ENCODE data around the gene SIGLEC11. TPM values are rescaled to one million over a fixed set of nuclear protein-coding genes. Genes with fewer than 3 reads are reported as not detected.
"Not testable (repeated sequence)": the region's sequence is repeated elsewhere in the genome, so short reads cannot be mapped to it uniquely, and the experiment has no call there.

The SIGLEC11 gene
- polyA plus RNA-seq (2013, experiment 1 of 2), result not detected
- polyA plus RNA-seq (2013, experiment 2 of 2), result not detected

DNA sequence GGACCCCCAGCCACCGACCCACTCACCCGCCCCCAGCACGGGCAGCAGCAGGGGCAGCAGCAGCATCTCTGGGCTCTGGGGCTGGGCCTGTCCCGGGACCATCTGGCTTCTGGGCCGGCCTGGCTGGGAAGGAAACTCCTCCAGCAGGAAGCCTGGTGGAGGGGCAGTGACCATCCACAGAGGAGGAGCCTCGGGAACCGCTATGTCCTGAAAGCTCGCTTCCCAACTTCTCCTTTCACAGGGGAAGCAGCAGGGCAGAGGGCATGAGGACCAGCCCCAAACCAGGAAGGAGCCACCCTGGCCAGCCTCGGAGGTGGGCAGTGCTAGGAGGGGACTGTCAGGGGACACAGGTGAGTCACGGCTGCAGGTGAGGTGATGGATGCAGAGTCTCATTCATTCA lies at the start of gene SIGLEC11:
Gene SIGLEC11, minus strand, starts transcription at position 193 of the 400 bp plus-strand sequence. Its CDS starts 91 bp downstream, at position 102.
- not testable (repeated sequence) for H3K9ac ChIP-seq (ENCODE audit: low read depth, low read length); H3K27ac ChIP-seq (ENCODE audit: low read depth, low read length); H3K9me3 ChIP-seq (ENCODE audit: insufficient read depth, low read depth, low read length); H3K4me1 ChIP-seq (ENCODE audit: insufficient read depth, low read length); H3K27me3 ChIP-seq (ENCODE audit: insufficient read depth, low read length); H3K36me3 ChIP-seq (ENCODE audit: insufficient read depth, low read length); H3K4me3 ChIP-seq (ENCODE audit: low read length)
- 83% methylated on average over 5 of the region's 10 CpGs for WGBS

GRCh38 chr19:50008532-50008931 lies 47.6 kb upstream of the SIGLEC11 start:
- Histone ChIP-seq H3K9me3 (ENCODE audit: insufficient read depth, low read depth, low read length) (no peaks in the 10 kb centered on the region), H3K4me1 (ENCODE audit: insufficient read depth, low read length) (no peaks in the 10 kb centered on the region), H3K4me3 (ENCODE audit: low read length) (no peak overlapping the region), H3K9ac (ENCODE audit: low read depth, low read length) (no peak overlapping the region), H3K27ac (ENCODE audit: low read depth, low read length) (no peak overlapping the region), H3K27me3 (ENCODE audit: insufficient read depth, low read length) (no peaks in the 10 kb centered on the region), H3K36me3 (ENCODE audit: insufficient read depth, low read length) (peaks cover 39% of the 10 kb centered on the region)
- WGBS, result 64% methylated on average over 10 of the region's 10 CpGs

DNA sequence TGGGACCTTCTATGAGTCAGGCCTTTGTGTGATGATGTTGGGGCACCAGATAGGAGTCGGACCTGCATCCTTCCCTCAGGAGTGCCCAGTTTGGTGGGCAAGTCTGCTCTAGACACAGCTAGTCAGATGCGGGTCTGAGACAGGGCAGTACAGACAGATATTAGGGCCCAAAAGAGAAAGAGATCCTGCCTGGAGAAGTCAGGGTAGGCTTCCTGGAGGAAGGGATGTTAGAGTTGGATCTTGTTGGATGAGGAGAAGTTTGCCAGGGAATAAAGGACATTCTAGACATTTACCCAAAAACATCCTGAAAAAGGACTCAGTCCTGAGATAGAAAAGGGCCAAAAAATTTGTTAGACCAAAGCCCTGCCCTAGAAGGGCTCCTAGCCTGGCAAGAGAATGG lies 47.0 kb upstream of the SIGLEC11 start:
- H3K27ac ChIP-seq (ENCODE audit: low read depth, low read length), result no peak overlapping the region
- H3K36me3 ChIP-seq (ENCODE audit: insufficient read depth, low read length), result peaks cover 39% of the 10 kb centered on the region
- H3K4me3 ChIP-seq (ENCODE audit: low read length), result no peak overlapping the region
- no peaks in the 10 kb centered on the region for H3K4me1 ChIP-seq (ENCODE audit: insufficient read depth, low read length)
- 97% methylated on average over 2 of the region's 2 CpGs for WGBS
- no peak overlapping the region for H3K9ac ChIP-seq (ENCODE audit: low read depth, low read length)
- H3K9me3 ChIP-seq (ENCODE audit: insufficient read depth, low read depth, low read length), result no peaks in the 10 kb centered on the region
- H3K27me3 ChIP-seq (ENCODE audit: insufficient read depth, low read length), result no peaks in the 10 kb centered on the region

DNA sequence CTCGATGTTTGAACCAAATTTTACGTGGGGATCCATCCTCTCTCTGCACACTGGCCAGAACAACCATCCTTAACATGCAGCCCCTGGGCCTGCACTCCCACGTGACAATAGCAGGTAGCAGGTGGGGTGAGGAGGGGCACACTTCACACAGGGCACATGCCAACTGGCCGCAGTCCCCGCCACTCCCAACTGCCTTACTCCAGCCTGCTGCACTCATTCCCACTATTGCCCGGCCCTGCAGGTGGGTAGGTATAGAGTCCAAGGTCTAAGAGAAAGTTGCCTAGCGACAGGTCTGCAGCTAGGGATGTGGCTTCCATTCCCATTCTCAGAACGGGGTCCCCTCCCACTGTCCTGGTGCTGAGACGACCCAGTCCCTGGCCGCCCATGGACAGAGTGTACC lies 46.2 kb upstream of the SIGLEC11 start:
- no peak overlapping the region for H3K4me3 ChIP-seq (ENCODE audit: low read length)
- H3K27ac ChIP-seq (ENCODE audit: low read depth, low read length), result no peak overlapping the region
- no peaks in the 10 kb centered on the region for H3K4me1 ChIP-seq (ENCODE audit: insufficient read depth, low read length)
- H3K9me3 ChIP-seq (ENCODE audit: insufficient read depth, low read depth, low read length), result no peaks in the 10 kb centered on the region
- no peaks in the 10 kb centered on the region for H3K27me3 ChIP-seq (ENCODE audit: insufficient read depth, low read length)
- peaks cover 44% of the 10 kb centered on the region for H3K36me3 ChIP-seq (ENCODE audit: insufficient read depth, low read length)
- 95% methylated on average over 10 of the region's 10 CpGs for WGBS
- no peak overlapping the region for H3K9ac ChIP-seq (ENCODE audit: low read depth, low read length)

- Histone ChIP-seq H3K27me3 (ENCODE audit: insufficient read depth, low read length) (no peaks in the 10 kb centered on the region), H3K4me1 (ENCODE audit: insufficient read depth, low read length) (no peaks in the 10 kb centered on the region), H3K36me3 (ENCODE audit: insufficient read depth, low read length) (peaks cover 47% of the 10 kb centered on the region), H3K9ac (ENCODE audit: low read depth, low read length) (no peak overlapping the region), H3K4me3 (ENCODE audit: low read length) (no peak overlapping the region), H3K27ac (ENCODE audit: low read depth, low read length) (no peak overlapping the region), H3K9me3 (ENCODE audit: insufficient read depth, low read depth, low read length) (no peaks in the 10 kb centered on the region)
- 96% methylated on average over 12 of the region's 12 CpGs for WGBS
Observed at GRCh38 chr19:50005428-50005827, 44.5 kb upstream of the SIGLEC11 start.

- H3K4me3 ChIP-seq (ENCODE audit: low read length), result no peak overlapping the region
- WGBS, result 94% methylated on average over 10 of the region's 11 CpGs
- H3K36me3 ChIP-seq (ENCODE audit: insufficient read depth, low read length), result peaks cover 49% of the 10 kb centered on the region
- no peaks in the 10 kb centered on the region for H3K27me3 ChIP-seq (ENCODE audit: insufficient read depth, low read length)
- no peaks in the 10 kb centered on the region for H3K9me3 ChIP-seq (ENCODE audit: insufficient read depth, low read depth, low read length)
- H3K4me1 ChIP-seq (ENCODE audit: insufficient read depth, low read length), result no peaks in the 10 kb centered on the region
- H3K9ac ChIP-seq (ENCODE audit: low read depth, low read length), result no peak overlapping the region
- H3K27ac ChIP-seq (ENCODE audit: low read depth, low read length), result no peak overlapping the region
Observed at GRCh38 chr19:50003810-50004419, 42.9 kb upstream of the SIGLEC11 start.

DNA sequence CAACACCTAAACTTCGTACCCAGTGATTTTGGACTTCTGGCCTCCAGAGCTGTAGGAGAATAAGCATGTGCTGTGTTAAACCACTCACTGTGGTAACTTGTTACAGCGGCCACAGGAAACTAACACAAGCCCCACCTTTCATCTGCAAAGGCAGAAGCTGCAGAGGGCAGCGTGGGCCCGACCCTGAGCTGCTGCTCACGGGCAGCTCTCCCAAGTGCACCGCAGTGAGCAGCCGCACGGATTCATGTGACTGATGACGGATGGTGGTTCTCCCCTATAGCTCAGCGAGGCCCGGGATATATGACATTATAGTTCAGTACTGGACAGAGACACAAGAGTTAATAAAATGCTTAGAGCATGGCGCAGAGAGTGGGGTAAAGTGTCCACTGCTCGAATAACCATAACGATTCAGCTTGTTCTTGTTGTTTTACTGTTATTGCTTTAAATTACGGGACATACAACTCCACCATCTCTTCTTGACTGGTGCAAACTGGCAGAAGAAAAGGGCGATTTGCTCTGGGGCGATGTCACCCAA lies 42.3 kb upstream of the SIGLEC11 start:
- Histone ChIP-seq H3K27me3 (ENCODE audit: insufficient read depth, low read length) (no peaks in the 10 kb centered on the region), H3K9me3 (ENCODE audit: insufficient read depth, low read depth, low read length) (no peaks in the 10 kb centered on the region), H3K27ac (ENCODE audit: low read depth, low read length) (no peak overlapping the region), H3K36me3 (ENCODE audit: insufficient read depth, low read length) (peaks cover 49% of the 10 kb centered on the region), H3K4me3 (ENCODE audit: low read length) (no peak overlapping the region), H3K4me1 (ENCODE audit: insufficient read depth, low read length) (no peaks in the 10 kb centered on the region), H3K9ac (ENCODE audit: low read depth, low read length) (no peak overlapping the region)
- WGBS, result 95% methylated on average over 17 of the region's 17 CpGs

GRCh38 chr19:50002386-50002960 lies 41.5 kb upstream of the SIGLEC11 start:
- Histone ChIP-seq H3K9me3 (ENCODE audit: insufficient read depth, low read depth, low read length) (no peaks in the 10 kb centered on the region), H3K27me3 (ENCODE audit: insufficient read depth, low read length) (no peaks in the 10 kb centered on the region), H3K36me3 (ENCODE audit: insufficient read depth, low read length) (peaks cover 41% of the 10 kb centered on the region), H3K9ac (ENCODE audit: low read depth, low read length) (no peak overlapping the region), H3K4me3 (ENCODE audit: low read length) (no peak overlapping the region), H3K4me1 (ENCODE audit: insufficient read depth, low read length) (no peaks in the 10 kb centered on the region), H3K27ac (ENCODE audit: low read depth, low read length) (no peak overlapping the region)
- 93% methylated on average over 6 of the region's 6 CpGs for WGBS

DNA sequence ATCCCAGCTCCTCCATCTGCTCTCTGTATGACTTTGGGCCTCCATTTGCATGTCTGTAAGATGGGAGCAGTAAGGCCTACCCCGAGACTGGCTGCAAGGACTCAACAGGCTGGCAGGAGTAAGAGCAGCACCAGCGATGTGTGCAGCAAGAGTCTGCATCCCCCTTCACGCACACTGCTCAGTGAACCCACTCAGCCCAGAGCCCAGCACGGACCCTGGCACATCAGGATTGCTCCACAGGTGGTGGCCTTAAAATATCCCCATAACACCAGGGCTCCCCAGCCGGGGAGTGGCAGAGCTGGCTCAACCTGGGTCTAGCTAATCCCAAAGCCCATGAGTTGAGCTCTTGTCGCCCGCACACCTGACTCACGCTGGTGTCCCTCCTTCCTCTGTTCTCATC lies 40.8 kb upstream of the SIGLEC11 start:
- H3K9ac ChIP-seq (ENCODE audit: low read depth, low read length), result no peak overlapping the region
- no peaks in the 10 kb centered on the region for H3K4me1 ChIP-seq (ENCODE audit: insufficient read depth, low read length)
- no peak overlapping the region for H3K4me3 ChIP-seq (ENCODE audit: low read length)
- no peaks in the 10 kb centered on the region for H3K9me3 ChIP-seq (ENCODE audit: insufficient read depth, low read depth, low read length)
- WGBS, result 93% methylated on average over 8 of the region's 8 CpGs
- H3K27me3 ChIP-seq (ENCODE audit: insufficient read depth, low read length), result no peaks in the 10 kb centered on the region
- no peak overlapping the region for H3K27ac ChIP-seq (ENCODE audit: low read depth, low read length)
- peaks cover 34% of the 10 kb centered on the region for H3K36me3 ChIP-seq (ENCODE audit: insufficient read depth, low read length)

GRCh38 chr19:50000841-50001557 lies 40.0 kb upstream of the SIGLEC11 start:
- no peak overlapping the region for H3K27ac ChIP-seq (ENCODE audit: low read depth, low read length)
- WGBS, result 96% methylated on average over 16 of the region's 16 CpGs
- H3K9me3 ChIP-seq (ENCODE audit: insufficient read depth, low read depth, low read length), result no peaks in the 10 kb centered on the region
- peaks cover 31% of the 10 kb centered on the region for H3K36me3 ChIP-seq (ENCODE audit: insufficient read depth, low read length)
- no peak overlapping the region for H3K9ac ChIP-seq (ENCODE audit: low read depth, low read length)
- H3K4me1 ChIP-seq (ENCODE audit: insufficient read depth, low read length), result no peaks in the 10 kb centered on the region
- H3K4me3 ChIP-seq (ENCODE audit: low read length), result no peak overlapping the region
- no peaks in the 10 kb centered on the region for H3K27me3 ChIP-seq (ENCODE audit: insufficient read depth, low read length)

DNA sequence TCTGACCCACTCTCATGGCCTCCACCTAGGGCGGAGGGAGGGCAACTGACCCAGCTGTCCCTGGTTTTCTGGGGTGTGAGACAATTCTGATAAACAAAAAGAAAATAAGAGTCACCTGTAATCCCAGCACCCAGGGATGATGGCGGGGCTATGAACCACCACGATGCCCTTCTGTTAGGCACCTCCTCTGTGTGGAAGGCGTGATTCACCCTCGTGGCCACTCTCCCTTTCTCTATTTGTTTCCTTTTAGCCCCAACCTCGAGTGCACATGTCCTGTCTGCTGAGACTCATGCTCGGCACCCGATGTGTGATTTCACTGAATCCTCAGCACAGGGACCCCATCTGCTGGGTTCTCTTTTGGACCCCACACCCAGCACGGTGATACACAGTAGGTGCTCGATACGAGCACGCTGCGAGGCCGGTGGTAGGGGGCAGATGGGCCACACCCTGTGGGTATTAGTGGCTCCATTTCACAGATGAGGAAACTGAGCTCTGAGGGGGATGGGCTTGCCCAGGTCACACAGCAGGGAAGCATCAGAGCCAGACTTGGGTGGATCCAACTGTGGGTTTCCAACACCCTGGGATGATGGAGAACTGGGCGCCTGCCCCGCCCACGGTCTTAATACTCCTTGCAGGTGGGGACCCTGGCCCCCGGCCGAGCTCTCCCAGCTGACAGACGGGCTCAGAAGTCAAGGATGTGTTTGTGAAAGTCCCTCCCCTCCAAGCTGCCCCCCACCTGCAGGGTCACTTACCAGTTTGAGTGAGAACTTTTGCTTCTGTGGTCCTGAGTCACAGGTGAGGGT lies 39.3 kb upstream of the SIGLEC11 start:
- Histone ChIP-seq H3K9me3 (ENCODE audit: insufficient read depth, low read depth, low read length) (no peaks in the 10 kb centered on the region), H3K27ac (ENCODE audit: low read depth, low read length) (no peak overlapping the region), H3K9ac (ENCODE audit: low read depth, low read length) (no peak overlapping the region), H3K4me1 (ENCODE audit: insufficient read depth, low read length) (no peaks in the 10 kb centered on the region), H3K4me3 (ENCODE audit: low read length) (no peak overlapping the region), H3K36me3 (ENCODE audit: insufficient read depth, low read length) (peaks cover 27% of the 10 kb centered on the region), H3K27me3 (ENCODE audit: insufficient read depth, low read length) (no peaks in the 10 kb centered on the region)
- 95% methylated on average over 20 of the region's 20 CpGs for WGBS

All from HUES64 (cell line).